NT2/D1 (cell line): ENCODE measurements around the gene IGSF23.
"Not testable (repeated sequence)": the region's sequence is repeated elsewhere in the genome, so short reads cannot be mapped to it uniquely, and the experiment has no call there.

Source experiments
- DNase-seq: peaks from one replicate; pipeline ENCODE4 v3.0.0-alpha.2; 2011; ENCODE audit warnings: low read depth, low spot score
- H3K27me3 ChIP-seq: 2 replicates; pipeline ENCODE4 v1.6.0; 2011; ENCODE audit warnings: mild to moderate bottlenecking; ENCODE audit not compliant: insufficient read length, insufficient read depth
- H3K36me3 ChIP-seq: 2 replicates; pipeline ENCODE4 v1.6.1; 2011; ENCODE audit warnings: mild to moderate bottlenecking, low read length, mixed read lengths; ENCODE audit not compliant: insufficient read depth, insufficient read length
- H3K4me1 ChIP-seq: 2 replicates; pipeline ENCODE4 v1.5.1; 2011; ENCODE audit not compliant: insufficient read depth, insufficient read length
- H3K4me3 ChIP-seq: 2 replicates; pipeline ENCODE4 v1.5.1; 2011; ENCODE audit warnings: low read depth; ENCODE audit not compliant: insufficient read length
- H3K9ac ChIP-seq: 2 replicates; pipeline ENCODE4 v1.6.0; 2011; ENCODE audit warnings: low read depth; ENCODE audit not compliant: insufficient read length
- H3K9me3 ChIP-seq: 2 replicates; pipeline ENCODE4 v1.5.1; 2011; ENCODE audit warnings: mild to moderate bottlenecking, low read length; ENCODE audit not compliant: insufficient read depth
- SUZ12 ChIP-seq: IDR thresholded peaks from 2 replicates; pipeline ENCODE4 v1.6.1; 2011; ENCODE audit not compliant: insufficient read length, insufficient read depth; ENCODE audit errors: extremely low read depth
- YY1 ChIP-seq: IDR thresholded peaks from 2 replicates; pipeline ENCODE4 v1.6.1; 2011; ENCODE audit not compliant: insufficient read length, insufficient read depth
- ZNF274 ChIP-seq: IDR thresholded peaks from 2 replicates; pipeline ENCODE4 v1.6.1; 2011; ENCODE audit warnings: mild to moderate bottlenecking, low read depth, low read length

The IGSF23 gene

DNA sequence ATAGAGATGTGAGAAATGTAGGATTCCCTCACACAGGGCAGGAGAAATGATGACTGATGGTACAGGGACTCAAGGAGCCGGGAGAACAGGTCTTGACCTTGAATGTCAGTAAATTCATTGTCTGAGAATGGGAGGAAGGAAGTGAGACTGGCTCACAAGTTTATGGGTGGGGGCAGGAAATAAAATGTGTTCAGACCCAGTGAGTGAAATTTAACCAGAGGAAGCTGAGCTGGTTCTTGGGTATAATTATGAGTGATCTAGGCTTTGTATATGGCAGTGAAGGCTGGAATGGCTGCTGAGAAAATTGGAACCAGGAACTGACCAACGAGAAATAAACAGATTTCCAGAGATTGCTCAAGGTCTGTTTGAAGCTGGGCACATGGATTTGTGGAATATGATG, 6.3 kb upstream of the IGSF23 start:
- H3K9ac ChIP-seq, result no peak overlapping the region
- TF ChIP-seq ZNF274 (no peak), YY1 (no peak), SUZ12 (no peak)
- H3K9me3 ChIP-seq, result no peaks in the 10 kb centered on the region
- no peaks in the 10 kb centered on the region for H3K4me1 ChIP-seq
- no peaks in the 10 kb centered on the region for H3K27me3 ChIP-seq
- H3K36me3 ChIP-seq, result no peaks in the 10 kb centered on the region
- no peak for DNase-seq
- no peak overlapping the region for H3K4me3 ChIP-seq

DNA sequence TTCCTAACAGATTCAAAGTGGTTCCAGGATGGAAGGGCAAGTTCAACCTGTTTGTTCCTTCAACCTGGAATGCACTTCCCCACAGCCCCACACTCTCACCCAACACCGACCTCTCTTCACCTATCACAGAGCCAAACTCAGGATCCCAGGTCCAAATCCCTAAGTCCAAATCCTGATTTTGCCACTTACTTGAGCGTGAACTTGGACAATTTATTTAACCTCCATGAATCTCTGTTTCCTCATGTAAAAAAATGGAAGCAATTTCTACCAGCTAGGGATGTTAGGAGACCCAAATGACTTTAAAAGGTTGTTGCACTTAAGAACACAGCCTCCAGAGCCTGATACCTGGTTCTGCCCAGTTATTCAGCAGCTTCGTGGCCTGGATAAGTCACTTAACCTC, 5.4 kb upstream of the IGSF23 start:
- no peaks in the 10 kb centered on the region for H3K27me3 ChIP-seq
- no peaks in the 10 kb centered on the region for H3K9me3 ChIP-seq
- no peaks in the 10 kb centered on the region for H3K36me3 ChIP-seq
- no peak overlapping the region for H3K4me3 ChIP-seq
- DNase-seq, result no peak
- no peak overlapping the region for H3K9ac ChIP-seq
- TF ChIP-seq SUZ12, result no peak
- no peak for TF ChIP-seq ZNF274
- TF ChIP-seq YY1, result no peak
- no peaks in the 10 kb centered on the region for H3K4me1 ChIP-seq

DNA sequence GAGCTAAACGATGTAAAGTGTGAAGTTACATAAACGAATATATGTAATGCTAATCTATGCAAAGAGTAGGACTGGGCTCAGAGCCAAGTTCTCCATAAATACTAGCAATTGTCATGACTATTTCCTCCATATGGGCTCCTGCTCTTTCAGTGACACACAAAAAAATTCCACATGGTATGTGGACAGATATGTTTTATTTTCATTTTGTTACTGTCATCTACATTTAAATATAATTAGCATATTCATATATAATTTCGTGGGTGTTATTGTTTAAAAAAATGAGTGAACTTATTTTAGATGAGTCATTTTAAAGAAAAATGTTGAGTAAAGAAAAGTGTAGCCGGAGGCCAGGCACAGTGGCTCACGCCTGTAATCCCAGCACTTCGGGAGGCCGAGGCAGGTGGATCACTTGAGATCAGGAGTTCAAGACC, 5.0 kb upstream of the IGSF23 start:
- no peaks in the 10 kb centered on the region for H3K4me1 ChIP-seq
- TF ChIP-seq YY1, result no peak
- no peak for TF ChIP-seq ZNF274
- TF ChIP-seq SUZ12, result no peak
- H3K36me3 ChIP-seq, result no peaks in the 10 kb centered on the region
- no peaks in the 10 kb centered on the region for H3K27me3 ChIP-seq
- H3K4me3 ChIP-seq, result no peak overlapping the region
- no peak overlapping the region for H3K9ac ChIP-seq
- no peaks in the 10 kb centered on the region for H3K9me3 ChIP-seq
- no peak for DNase-seq

DNA sequence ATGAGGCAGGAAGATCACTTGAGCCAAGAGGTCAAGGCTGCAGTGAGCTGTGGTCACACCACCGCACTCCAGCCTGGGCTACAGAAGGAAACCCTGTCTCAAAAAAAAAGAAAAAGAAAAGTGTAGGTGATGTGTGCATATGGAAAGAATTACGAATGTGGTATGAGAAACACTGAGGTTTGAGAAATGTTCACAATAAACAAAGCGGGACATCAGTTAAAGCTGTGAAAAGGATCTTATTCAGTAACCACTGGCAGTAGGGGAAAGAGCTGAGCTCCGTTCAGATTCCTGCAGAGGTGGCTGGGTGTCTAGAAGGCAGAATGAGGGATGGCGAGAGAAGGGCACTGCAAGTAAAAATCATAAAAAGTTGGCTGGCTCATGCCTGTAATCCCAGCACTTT, 4.1 kb upstream of the IGSF23 start:
- TF ChIP-seq YY1 (no peak), ZNF274 (no peak), SUZ12 (no peak)
- no peak overlapping the region for H3K9ac ChIP-seq

DNA sequence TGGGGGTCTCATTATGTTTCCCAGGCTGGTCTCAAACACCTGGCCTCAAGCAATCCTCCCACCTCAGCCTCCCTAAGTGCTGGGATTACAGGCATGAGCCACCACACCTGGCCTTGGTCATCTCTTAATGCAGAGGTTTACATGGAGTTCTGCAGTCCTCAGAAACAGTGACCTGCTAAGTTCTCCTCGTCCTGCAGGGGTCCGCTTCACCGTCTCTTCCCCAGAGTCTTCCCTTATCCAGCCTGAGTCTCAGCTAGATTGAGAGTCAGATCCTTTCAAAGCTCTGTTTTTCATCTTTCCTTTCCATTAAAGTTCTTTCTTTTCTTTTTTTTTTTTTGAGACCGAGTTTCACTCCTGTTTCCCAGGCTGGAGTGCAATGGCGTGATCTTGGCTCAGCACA, 2.9 kb upstream of the IGSF23 start:
- not testable (repeated sequence) for H3K4me1 ChIP-seq, DNase-seq, H3K9ac ChIP-seq, H3K9me3 ChIP-seq, H3K27me3 ChIP-seq, H3K36me3 ChIP-seq, H3K4me3 ChIP-seq

More for the DNA sequence above, 4.1 kb upstream of the IGSF23 start:
- H3K36me3 ChIP-seq, result no peaks in the 10 kb centered on the region
- DNase-seq, result no peak
- no peaks in the 10 kb centered on the region for H3K27me3 ChIP-seq
- H3K4me1 ChIP-seq, result no peaks in the 10 kb centered on the region
- H3K4me3 ChIP-seq, result no peak overlapping the region
- no peaks in the 10 kb centered on the region for H3K9me3 ChIP-seq

DNA sequence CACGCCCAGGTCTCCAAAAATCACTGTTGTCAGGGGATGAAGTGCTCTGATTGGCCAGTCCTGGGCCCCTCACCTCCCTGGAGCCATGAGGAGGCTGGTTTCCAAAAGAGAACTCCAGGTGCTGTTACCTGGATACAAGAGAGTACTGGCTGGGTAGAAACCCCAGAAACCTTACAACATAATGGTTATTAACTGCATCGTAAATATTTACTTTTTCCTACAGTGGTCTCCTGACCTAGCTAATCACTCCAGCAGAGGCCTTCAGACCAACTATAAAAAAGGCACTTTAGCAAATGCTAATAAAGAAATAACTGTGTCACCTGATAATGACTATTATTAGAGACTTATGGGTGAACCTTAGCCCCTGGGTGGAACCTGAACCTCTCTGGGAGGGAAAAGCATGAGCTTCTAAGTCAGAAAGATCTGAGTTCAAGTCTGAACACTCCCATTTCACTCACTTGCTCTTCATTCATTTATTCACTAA, 1.5 kb upstream of the IGSF23 start:
- Histone ChIP-seq H3K27me3 (no peaks in the 10 kb centered on the region), H3K4me3 (no peak overlapping the region), H3K36me3 (no peaks in the 10 kb centered on the region), H3K4me1 (no peaks in the 10 kb centered on the region), H3K9ac (no peak overlapping the region), H3K9me3 (no peaks in the 10 kb centered on the region)
- no peak for DNase-seq
- TF ChIP-seq SUZ12, result no peak
- no peak for TF ChIP-seq ZNF274
- no peak for TF ChIP-seq YY1

DNA sequence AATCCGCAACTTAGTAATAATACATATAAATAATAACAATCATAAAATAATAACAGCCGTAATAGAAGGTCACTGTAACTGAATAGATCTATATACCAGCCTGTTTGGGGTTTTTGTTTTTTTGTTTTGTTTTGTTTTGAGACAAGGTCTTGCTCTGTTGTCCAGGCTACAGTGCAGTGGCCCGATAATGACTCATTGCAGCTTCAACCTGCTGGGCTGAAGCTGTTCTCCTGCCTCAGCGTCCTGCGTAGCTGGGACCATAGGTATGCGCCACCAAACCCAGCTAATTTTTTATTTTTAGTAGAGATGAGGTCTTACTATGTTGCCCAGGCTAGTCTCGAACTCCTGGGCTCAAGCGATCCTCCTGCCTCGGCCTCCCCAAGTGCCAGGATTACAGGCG, 950 bp downstream of the IGSF23 start:
- Histone ChIP-seq H3K36me3 (no peaks in the 10 kb centered on the region), H3K9ac (no peak overlapping the region), H3K4me1 (no peaks in the 10 kb centered on the region), H3K4me3 (no peak overlapping the region), H3K9me3 (no peaks in the 10 kb centered on the region), H3K27me3 (no peaks in the 10 kb centered on the region)
- TF ChIP-seq SUZ12, result no peak
- TF ChIP-seq ZNF274, result no peak
- TF ChIP-seq YY1, result no peak
- no peak for DNase-seq

DNA sequence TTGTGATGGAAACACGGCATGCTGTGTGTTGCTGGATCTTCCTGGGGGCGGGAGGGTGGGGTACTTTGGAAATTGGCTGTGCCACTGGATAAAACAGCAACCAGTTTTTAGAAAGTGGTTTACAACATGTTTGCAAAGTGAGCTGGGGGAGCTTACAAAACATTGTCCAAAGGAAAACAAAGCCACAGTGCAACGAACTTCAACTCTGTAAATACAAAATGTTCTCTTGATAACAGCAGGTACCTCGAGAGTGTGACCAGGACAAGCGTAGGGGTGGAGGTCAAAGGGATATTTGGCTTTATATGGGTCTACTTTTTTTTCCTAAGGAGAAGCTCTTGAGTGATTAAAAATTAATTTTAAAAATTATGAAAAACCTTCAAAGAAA, 2.5 kb downstream of the IGSF23 start:
- H3K9ac ChIP-seq, result no peak overlapping the region
- no peaks in the 10 kb centered on the region for H3K27me3 ChIP-seq
- TF ChIP-seq YY1 (no peak), SUZ12 (no peak), ZNF274 (no peak)
- no peaks in the 10 kb centered on the region for H3K9me3 ChIP-seq
- H3K4me3 ChIP-seq, result no peak overlapping the region
- H3K4me1 ChIP-seq, result no peaks in the 10 kb centered on the region
- DNase-seq, result no peak
- H3K36me3 ChIP-seq, result no peaks in the 10 kb centered on the region
